ENCODE data around the gene LAMC1.
A peak's percentile ranks its signal among the peaks of the same experiment; 100 is the strongest.

Gene LAMC1

GRCh38 chr1:183012301-183012994 lies 10.8 kb upstream of the LAMC1 start:
- no peak overlapping the region for H3K4me3 ChIP-seq (ENCODE audit: low read length)
- no peak for DNase-seq (ENCODE audit: low read depth)
- TF ChIP-seq, protein P1, sequence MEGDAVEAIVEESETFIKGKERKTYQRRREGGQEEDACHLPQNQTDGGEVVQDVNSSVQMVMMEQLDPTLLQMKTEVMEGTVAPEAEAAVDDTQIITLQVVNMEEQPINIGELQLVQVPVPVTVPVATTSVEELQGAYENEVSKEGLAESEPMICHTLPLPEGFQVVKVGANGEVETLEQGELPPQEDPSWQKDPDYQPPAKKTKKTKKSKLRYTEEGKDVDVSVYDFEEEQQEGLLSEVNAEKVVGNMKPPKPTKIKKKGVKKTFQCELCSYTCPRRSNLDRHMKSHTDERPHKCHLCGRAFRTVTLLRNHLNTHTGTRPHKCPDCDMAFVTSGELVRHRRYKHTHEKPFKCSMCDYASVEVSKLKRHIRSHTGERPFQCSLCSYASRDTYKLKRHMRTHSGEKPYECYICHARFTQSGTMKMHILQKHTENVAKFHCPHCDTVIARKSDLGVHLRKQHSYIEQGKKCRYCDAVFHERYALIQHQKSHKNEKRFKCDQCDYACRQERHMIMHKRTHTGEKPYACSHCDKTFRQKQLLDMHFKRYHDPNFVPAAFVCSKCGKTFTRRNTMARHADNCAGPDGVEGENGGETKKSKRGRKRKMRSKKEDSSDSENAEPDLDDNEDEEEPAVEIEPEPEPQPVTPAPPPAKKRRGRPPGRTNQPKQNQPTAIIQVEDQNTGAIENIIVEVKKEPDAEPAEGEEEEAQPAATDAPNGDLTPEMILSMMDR (IDR thresholded peaks at IDR 0.05; ENCODE audit: insufficient read depth, low read depth, low read length, missing control alignments), result no peak

DNA sequence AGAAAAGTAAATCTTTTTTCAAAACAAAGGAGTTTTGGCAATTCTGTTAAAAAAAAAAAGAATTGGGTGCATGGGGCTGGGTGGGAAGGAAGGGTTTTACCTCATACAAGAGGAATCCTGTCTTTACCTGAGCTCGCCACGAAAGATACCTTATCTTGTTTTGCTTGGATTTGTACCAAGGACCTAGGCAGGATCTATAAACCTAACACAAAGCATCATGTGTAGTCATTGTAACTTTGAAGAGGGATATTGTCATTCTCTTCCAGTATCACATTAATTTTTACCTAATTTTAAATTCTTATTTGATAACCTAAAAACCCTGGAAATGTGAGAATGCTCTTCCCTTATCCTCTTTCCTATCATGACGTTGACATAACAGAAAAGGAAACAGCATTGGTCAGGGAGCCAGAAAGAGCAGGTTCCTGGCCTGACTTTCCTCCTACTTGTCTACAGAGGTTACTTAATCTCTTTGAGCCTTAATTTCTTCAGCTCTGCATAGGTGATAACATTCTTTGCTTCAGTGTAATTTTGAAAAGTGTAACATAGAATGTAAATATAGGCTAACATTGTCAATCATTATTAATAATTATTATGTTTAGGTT lies 4.0 kb upstream of the LAMC1 start:
- no peak for DNase-seq (ENCODE audit: low read depth)
- TF ChIP-seq, protein P1 (IDR thresholded peaks at IDR 0.05; ENCODE audit: insufficient read depth, low read depth, low read length, missing control alignments), result no peak
- H3K4me3 ChIP-seq (ENCODE audit: low read length), result no peak overlapping the region

DNA sequence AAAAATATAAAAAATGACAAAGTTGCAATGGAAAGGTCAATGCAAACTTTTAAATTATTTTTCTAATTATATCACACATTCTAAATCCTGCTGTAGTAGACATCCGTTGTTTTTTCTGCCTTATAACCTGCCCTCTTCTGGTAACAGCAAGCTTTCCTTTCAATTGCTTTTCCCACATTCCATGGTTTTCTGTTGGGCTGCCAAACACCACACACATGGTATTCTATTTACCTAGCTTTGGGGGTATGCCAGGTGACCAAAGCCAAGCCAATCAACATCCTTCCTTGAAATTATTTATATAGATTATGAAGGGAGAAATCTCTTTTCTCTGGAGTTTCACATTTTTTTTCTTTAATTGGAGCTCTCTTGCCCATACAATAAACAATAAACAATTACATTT lies 3.4 kb upstream of the LAMC1 start:
- DNase-seq (ENCODE audit: low read depth), result no peak
- TF ChIP-seq, protein P1 (IDR thresholded peaks at IDR 0.05; ENCODE audit: insufficient read depth, low read depth, low read length, missing control alignments), result peak; percentile 27
- no peak overlapping the region for H3K4me3 ChIP-seq (ENCODE audit: low read length)

DNA sequence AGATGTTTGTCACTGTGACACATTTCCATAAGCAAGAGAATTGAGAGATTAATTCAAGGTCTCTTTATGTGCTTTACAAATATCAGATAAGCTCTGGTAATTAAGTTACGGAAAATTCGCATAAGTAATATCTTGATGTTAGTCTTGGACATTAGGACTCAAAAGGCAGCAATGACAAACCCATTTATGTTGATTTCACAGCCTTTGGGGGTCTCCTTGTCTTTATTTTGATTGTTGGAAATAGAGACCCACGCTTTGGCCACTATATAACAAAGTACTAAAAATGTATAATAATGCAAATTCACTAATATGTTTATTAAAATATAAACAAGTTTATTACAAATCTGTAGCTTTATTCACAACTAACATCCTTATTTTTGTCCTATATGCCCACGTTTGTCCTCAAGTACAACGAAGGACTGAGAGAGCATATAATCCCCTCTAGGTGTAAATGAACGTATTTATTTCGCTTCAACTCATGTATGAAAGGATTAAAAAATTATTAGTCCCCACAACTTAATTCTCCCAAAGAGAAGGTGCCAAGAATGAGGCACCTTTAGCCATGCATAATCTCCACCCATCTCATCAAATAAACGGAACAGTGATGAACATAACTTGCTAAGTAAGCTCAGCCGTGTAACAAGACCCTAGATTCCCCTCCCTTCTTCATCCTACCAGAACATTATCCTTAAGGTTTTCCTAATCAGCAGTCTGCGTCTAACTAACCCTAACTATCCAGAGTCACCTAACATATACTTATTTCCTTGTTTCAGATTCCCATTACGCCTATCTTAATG lies 1.6 kb upstream of the LAMC1 start:
- TF ChIP-seq, protein P1 (IDR thresholded peaks at IDR 0.05; ENCODE audit: insufficient read depth, low read depth, low read length, missing control alignments), result no peak
- no peak for DNase-seq (ENCODE audit: low read depth)
- peak overlapping the region; percentile 62 for H3K4me3 ChIP-seq (ENCODE audit: low read length)

- TF ChIP-seq, protein P1 (IDR thresholded peaks at IDR 0.05; ENCODE audit: insufficient read depth, low read depth, low read length, missing control alignments), result no peak
- peak overlapping the region; percentile 62 for H3K4me3 ChIP-seq (ENCODE audit: low read length)
- DNase-seq (ENCODE audit: low read depth), result peak; percentile 96
Measured at GRCh38 chr1:183022202-183023145, 746 bp upstream of the LAMC1 start.

DNA sequence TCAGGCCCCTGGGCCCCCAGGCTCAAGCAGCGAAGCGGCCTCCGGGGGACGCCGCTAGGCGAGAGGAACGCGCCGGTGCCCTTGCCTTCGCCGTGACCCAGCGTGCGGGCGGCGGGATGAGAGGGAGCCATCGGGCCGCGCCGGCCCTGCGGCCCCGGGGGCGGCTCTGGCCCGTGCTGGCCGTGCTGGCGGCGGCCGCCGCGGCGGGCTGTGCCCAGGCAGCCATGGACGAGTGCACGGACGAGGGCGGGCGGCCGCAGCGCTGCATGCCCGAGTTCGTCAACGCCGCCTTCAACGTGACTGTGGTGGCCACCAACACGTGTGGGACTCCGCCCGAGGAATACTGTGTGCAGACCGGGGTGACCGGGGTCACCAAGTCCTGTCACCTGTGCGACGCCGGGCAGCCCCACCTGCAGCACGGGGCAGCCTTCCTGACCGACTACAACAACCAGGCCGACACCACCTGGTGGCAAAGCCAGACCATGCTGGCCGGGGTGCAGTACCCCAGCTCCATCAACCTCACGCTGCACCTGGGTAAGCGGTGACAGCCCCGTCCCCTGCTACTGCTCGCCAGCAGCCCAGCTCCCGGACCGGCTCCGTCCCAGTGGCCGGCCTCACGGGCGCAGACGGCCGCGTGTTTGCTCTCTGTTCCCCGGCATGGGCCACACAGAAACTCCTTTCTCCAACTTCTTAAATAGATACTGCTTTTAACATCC lies 539 bp downstream of the LAMC1 start:
- H3K4me3 ChIP-seq (ENCODE audit: low read length), result peak overlapping the region; percentile 76
- peak; percentile 83 for DNase-seq (ENCODE audit: low read depth)
- TF ChIP-seq, protein P1 (IDR thresholded peaks at IDR 0.05; ENCODE audit: insufficient read depth, low read depth, low read length, missing control alignments), result peak; percentile 64
